A673 (cell line): ENCODE data around the gene NPFF. TPM values are rescaled to one million over a fixed set of nuclear protein-coding genes. Genes with fewer than 3 reads are reported as not detected.
A peak's percentile ranks its signal among the peaks of the same experiment; 100 is the strongest.

Source experiments
- BruUV-seq: library from RNA; stranded (reverse); fragments of 400-500 nt; replicated peaks from 2 replicates; lab custom pipeline; 2021; lab: Mats Ljungman, UMichigan
- CTCF ChIA-PET: fragments of 300-600 bp; sonication (Branson Sonifier 250); formaldehyde crosslinking; loops from one replicate; lab custom pipeline; 2022; ENCODE audit warnings: antibody characterized with exemption; lab: Charles Lee
- POLR2A ChIA-PET: fragments of 300-600 bp; sonication (Branson Sonifier 250); formaldehyde crosslinking; loops from one replicate; lab custom pipeline; 2022; ENCODE audit warnings: antibody characterized with exemption; ENCODE audit not compliant: low non-redundant PET; lab: Charles Lee
- DNase-seq: peaks from one replicate; pipeline ENCODE4 v3.0.0-alpha.2; 2015; ENCODE audit warnings: low spot score
- H3K27ac ChIP-seq: fragments of 200-600 bp; sonication (generic); 2 replicates; pipeline ENCODE4 v1.5.1; 2016; ENCODE audit warnings: mixed run types, low read depth, mild to moderate bottlenecking, mixed read lengths, antibody characterized with exemption, low read length; ENCODE audit not compliant: poor library complexity, severe bottlenecking
- H3K27me3 ChIP-seq: fragments of 200-600 bp; sonication (generic); replicated peaks from 2 replicates; pipeline ENCODE4 v1.6.1; 2017; ENCODE audit warnings: mixed run types, low read depth, mild to moderate bottlenecking, mixed read lengths, antibody characterized with exemption, low read length; ENCODE audit not compliant: insufficient read depth, poor library complexity
- H3K36me3 ChIP-seq: fragments of 200-600 bp; sonication (generic); 2 replicates; pipeline ENCODE4 v1.6.1; 2016; ENCODE audit warnings: mixed run types, mild to moderate bottlenecking, mixed read lengths, antibody characterized with exemption, low read length; ENCODE audit not compliant: insufficient read depth, poor library complexity, severe bottlenecking
- H3K4me1 ChIP-seq: fragments of 200-600 bp; sonication (generic); 2 replicates; pipeline ENCODE4 v1.6.1; 2017; ENCODE audit warnings: mixed run types, mild to moderate bottlenecking, mixed read lengths, antibody characterized with exemption, low read length; ENCODE audit not compliant: insufficient read depth, poor library complexity, severe bottlenecking
- H3K4me3 ChIP-seq: fragments of 200-600 bp; sonication (generic); 2 replicates; pipeline ENCODE4 v1.5.1; 2016; ENCODE audit warnings: low read depth, mixed run types, mild to moderate bottlenecking, mixed read lengths, low read length; ENCODE audit not compliant: poor library complexity, severe bottlenecking
- H3K9me3 ChIP-seq: fragments of 200-600 bp; sonication (generic); 2 replicates; pipeline ENCODE4 v1.6.1; 2016; ENCODE audit warnings: mixed run types, low read depth, mild to moderate bottlenecking, mixed read lengths, antibody characterized with exemption, low read length; ENCODE audit not compliant: poor library complexity, severe bottlenecking
- EZH2 ChIP-seq: fragments of 200-600 bp; sonication (generic); IDR thresholded peaks from 2 replicates; pipeline ENCODE4 v1.6.1; 2017; ENCODE audit warnings: borderline replicate concordance, low read depth, mild to moderate bottlenecking, mixed read lengths, antibody characterized with exemption, low read length; ENCODE audit not compliant: poor library complexity, severe bottlenecking
- intact Hi-C: fragments of 100-400 bp; cut with micrococcal nuclease; formaldehyde crosslinking; loops from one replicate; pipeline ENCODE4 v1.10.0; 2022; ENCODE audit not compliant: unreplicated experiment
- total RNA-seq: library from RNA; stranded (reverse); gene quantifications from 2 replicates; pipeline ENCODE4 v1.2.3, GENCODE V29; 2021
- TF ChIP-seq, protein P1 (sequence below): fragments of 300-800, 200-600 bp; sonication (generic); conservative IDR thresholded peaks from 2 replicates; pipeline ENCODE4 v1.5.1; 2017; ENCODE audit warnings: low read depth, mild to moderate bottlenecking, antibody characterized with exemption, low read length, moderate library complexity, mixed read lengths

Gene NPFF
- total RNA-seq, 1 experiment from 2014 or later: not detected

DNA sequence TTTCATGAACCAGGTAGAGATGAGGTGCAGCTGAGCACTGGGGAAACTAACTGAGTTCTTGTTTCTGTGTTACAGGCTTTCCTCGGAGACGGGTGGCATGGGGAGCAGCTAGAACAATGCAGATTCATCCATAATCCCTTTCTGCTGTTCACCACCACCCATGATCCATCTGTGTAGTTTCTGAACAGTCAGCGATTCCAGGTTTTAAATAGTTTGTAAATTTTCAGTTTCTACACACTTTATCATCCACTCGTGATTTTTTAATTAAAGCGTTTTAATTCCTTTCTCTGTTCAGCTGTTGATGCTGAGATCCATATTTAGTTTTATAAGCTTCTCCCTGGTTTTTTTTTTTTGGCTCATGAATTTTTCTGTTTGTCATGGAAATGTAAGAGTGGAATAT, 28.0 kb downstream of the NPFF start:
- Histone ChIP-seq H3K27ac (no peak overlapping the region), H3K9me3 (no peaks in the 10 kb centered on the region), H3K27me3 (no peaks in the 10 kb centered on the region), H3K4me3 (no peak overlapping the region), H3K4me1 (peaks cover 4% of the 10 kb centered on the region), H3K36me3 (peaks cover 86% of the 10 kb centered on the region)
- no TSS peak for BruUV-seq
- intact Hi-C loops: no loop called here
- TF ChIP-seq, protein P1, sequence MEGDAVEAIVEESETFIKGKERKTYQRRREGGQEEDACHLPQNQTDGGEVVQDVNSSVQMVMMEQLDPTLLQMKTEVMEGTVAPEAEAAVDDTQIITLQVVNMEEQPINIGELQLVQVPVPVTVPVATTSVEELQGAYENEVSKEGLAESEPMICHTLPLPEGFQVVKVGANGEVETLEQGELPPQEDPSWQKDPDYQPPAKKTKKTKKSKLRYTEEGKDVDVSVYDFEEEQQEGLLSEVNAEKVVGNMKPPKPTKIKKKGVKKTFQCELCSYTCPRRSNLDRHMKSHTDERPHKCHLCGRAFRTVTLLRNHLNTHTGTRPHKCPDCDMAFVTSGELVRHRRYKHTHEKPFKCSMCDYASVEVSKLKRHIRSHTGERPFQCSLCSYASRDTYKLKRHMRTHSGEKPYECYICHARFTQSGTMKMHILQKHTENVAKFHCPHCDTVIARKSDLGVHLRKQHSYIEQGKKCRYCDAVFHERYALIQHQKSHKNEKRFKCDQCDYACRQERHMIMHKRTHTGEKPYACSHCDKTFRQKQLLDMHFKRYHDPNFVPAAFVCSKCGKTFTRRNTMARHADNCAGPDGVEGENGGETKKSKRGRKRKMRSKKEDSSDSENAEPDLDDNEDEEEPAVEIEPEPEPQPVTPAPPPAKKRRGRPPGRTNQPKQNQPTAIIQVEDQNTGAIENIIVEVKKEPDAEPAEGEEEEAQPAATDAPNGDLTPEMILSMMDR: no peak
- TF ChIP-seq EZH2: no peak
- ChIA-PET POLR2A (interaction anchor here (0.6 kb wide), 1 partner anchor 10 kb away, joined by 3 read pairs; no protein-coding TSS in a partner anchor), CTCF (no interaction called here)
- no peak for DNase-seq

DNA sequence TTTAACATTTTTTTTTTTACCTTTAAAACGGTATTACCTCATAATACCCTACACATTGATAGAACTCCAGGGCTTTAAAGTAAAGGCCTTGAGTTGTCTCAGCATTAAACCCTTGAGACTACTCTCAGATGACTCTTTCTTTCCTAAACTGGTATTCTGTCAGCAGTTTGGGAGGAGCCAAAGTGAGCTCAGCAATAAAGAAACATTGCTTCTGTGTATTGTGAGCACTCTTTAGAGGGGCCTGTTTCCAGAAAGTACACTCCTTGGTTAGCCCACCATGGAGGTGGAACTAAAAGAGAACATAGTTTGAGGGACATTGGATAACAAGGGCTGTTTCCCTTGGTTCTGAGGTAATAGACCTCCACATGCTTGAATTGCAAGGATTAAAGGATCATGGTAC, 28.4 kb downstream of the NPFF start:
- Histone ChIP-seq H3K4me3 (no peak overlapping the region), H3K9me3 (no peaks in the 10 kb centered on the region), H3K27ac (no peak overlapping the region), H3K36me3 (peaks cover 89% of the 10 kb centered on the region), H3K27me3 (no peaks in the 10 kb centered on the region), H3K4me1 (peaks cover 4% of the 10 kb centered on the region)
- no peak for TF ChIP-seq EZH2
- TF ChIP-seq, protein P1: no peak
- no TSS peak for BruUV-seq
- ChIA-PET CTCF (no interaction called here), POLR2A (interaction anchor here (0.6 kb wide), 1 partner anchor 11 kb away, joined by 3 read pairs; no protein-coding TSS in a partner anchor)
- intact Hi-C loops: no loop called here
- DNase-seq: no peak

DNA sequence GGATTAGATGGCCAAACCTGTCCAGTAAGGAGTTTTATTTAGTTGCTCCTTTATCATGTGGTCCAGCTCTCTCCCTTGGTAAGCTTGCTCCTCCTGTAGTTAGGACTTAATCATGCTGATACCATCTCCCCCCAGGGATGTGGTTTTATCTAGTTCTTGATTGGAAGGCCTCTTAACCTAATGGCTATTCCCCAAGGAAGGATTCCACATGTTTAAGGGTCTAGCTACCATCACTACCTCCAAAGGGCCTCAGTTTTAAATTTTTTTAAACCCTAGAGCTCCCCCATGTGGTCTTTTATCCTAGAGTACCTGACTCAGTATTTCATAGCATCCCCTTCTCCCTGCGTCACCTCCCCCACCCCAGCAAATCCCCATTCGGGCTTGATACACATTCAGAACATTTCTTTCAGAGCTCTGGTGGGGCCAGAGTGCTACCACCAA, 30.5 kb downstream of the NPFF start:
- Histone ChIP-seq H3K4me1 (peaks cover 4% of the 10 kb centered on the region), H3K36me3 (peaks cover 96% of the 10 kb centered on the region), H3K9me3 (no peaks in the 10 kb centered on the region), H3K27ac (no peak overlapping the region), H3K4me3 (no peak overlapping the region), H3K27me3 (no peaks in the 10 kb centered on the region)
- no TSS peak for BruUV-seq
- peak; percentile 77 for DNase-seq
- CTCF ChIA-PET: interaction anchor here (2.1 kb wide), 1 partner anchor 32 kb away, joined by 7 read pairs; no protein-coding TSS in a partner anchor
- TF ChIP-seq, protein P1: peak; percentile 54
- TF ChIP-seq EZH2: no peak
- POLR2A ChIA-PET: no interaction called here
- intact Hi-C loops: no loop called here
